Measurements from ENCODE around the gene ZDHHC6.

DNA sequence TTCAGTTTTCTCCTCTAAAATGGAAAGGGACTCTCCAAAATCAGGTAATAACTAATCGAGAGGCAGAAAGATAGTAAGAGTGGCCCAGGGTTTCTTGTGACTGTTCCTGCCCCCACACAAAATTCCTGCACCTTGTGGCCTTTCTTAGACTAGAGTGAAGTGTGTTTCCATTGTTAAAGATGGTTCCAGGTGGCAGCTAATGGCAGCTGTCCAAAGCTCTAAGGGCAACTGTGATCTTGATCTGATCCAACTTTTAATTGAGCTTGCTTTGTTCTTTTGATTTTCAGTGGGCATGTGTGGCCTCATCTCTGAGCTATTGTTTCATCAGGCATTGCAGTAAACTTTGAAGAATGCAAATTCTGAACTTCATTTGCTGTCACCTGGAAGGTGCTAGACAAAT lies 53.4 kb downstream of the ZDHHC6 start:
- TF ChIP-seq RAD21 (IDR thresholded peaks at IDR 0.05; ENCODE audit: low read depth) (no peak), ZNF274 (IDR thresholded peaks at IDR 0.05; ENCODE audit: low read depth, low read length) (no peak), POLR2AphosphoS5 (IDR thresholded peaks at IDR 0.05; ENCODE audit: low read depth, low read length) (no peak), SRF (IDR thresholded peaks at IDR 0.05; ENCODE audit: low read depth) (no peak), POLR2A (IDR thresholded peaks at IDR 0.05; ENCODE audit: borderline replicate concordance, extremely low read depth, insufficient read depth, insufficient read length) (no peak), JUND (IDR thresholded peaks at IDR 0.05) (no peak), EZH2 (IDR thresholded peaks at IDR 0.05) (no peak), SP1 (IDR thresholded peaks at IDR 0.05; ENCODE audit: low read depth) (no peak), CEBPB (IDR thresholded peaks at IDR 0.05; ENCODE audit: low read depth) (no peak)
- TF ChIP-seq, protein P1, sequence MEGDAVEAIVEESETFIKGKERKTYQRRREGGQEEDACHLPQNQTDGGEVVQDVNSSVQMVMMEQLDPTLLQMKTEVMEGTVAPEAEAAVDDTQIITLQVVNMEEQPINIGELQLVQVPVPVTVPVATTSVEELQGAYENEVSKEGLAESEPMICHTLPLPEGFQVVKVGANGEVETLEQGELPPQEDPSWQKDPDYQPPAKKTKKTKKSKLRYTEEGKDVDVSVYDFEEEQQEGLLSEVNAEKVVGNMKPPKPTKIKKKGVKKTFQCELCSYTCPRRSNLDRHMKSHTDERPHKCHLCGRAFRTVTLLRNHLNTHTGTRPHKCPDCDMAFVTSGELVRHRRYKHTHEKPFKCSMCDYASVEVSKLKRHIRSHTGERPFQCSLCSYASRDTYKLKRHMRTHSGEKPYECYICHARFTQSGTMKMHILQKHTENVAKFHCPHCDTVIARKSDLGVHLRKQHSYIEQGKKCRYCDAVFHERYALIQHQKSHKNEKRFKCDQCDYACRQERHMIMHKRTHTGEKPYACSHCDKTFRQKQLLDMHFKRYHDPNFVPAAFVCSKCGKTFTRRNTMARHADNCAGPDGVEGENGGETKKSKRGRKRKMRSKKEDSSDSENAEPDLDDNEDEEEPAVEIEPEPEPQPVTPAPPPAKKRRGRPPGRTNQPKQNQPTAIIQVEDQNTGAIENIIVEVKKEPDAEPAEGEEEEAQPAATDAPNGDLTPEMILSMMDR (IDR thresholded peaks at IDR 0.05 in 2 of 3, conservative IDR thresholded peaks at IDR 0.05 in 1 of 3; ENCODE audit: borderline replicate concordance in 1 of 3, insufficient read depth in 1 of 3, low read depth in 2 of 3, low read length in 2 of 3), result no peak
- TF ChIP-seq, protein P2, sequence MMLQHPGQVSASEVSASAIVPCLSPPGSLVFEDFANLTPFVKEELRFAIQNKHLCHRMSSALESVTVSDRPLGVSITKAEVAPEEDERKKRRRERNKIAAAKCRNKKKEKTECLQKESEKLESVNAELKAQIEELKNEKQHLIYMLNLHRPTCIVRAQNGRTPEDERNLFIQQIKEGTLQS (IDR thresholded peaks at IDR 0.05), result no peak
- TF ChIP-seq, protein P3, sequence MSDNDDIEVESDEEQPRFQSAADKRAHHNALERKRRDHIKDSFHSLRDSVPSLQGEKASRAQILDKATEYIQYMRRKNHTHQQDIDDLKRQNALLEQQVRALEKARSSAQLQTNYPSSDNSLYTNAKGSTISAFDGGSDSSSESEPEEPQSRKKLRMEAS (IDR thresholded peaks at IDR 0.05), result no peak
- TF ChIP-seq, protein P4, sequence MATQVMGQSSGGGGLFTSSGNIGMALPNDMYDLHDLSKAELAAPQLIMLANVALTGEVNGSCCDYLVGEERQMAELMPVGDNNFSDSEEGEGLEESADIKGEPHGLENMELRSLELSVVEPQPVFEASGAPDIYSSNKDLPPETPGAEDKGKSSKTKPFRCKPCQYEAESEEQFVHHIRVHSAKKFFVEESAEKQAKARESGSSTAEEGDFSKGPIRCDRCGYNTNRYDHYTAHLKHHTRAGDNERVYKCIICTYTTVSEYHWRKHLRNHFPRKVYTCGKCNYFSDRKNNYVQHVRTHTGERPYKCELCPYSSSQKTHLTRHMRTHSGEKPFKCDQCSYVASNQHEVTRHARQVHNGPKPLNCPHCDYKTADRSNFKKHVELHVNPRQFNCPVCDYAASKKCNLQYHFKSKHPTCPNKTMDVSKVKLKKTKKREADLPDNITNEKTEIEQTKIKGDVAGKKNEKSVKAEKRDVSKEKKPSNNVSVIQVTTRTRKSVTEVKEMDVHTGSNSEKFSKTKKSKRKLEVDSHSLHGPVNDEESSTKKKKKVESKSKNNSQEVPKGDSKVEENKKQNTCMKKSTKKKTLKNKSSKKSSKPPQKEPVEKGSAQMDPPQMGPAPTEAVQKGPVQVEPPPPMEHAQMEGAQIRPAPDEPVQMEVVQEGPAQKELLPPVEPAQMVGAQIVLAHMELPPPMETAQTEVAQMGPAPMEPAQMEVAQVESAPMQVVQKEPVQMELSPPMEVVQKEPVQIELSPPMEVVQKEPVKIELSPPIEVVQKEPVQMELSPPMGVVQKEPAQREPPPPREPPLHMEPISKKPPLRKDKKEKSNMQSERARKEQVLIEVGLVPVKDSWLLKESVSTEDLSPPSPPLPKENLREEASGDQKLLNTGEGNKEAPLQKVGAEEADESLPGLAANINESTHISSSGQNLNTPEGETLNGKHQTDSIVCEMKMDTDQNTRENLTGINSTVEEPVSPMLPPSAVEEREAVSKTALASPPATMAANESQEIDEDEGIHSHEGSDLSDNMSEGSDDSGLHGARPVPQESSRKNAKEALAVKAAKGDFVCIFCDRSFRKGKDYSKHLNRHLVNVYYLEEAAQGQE (IDR thresholded peaks at IDR 0.05; ENCODE audit: low read depth), result no peak

Measured in HCT116 (cell line).